NT2/D1 (cell line): ENCODE data around the gene MTHFD2L.

Experiments used
- YY1 ChIP-seq: IDR thresholded peaks from 2 replicates; pipeline ENCODE4 v1.6.1; 2011; ENCODE audit not compliant: insufficient read length, insufficient read depth
- ZNF274 ChIP-seq: IDR thresholded peaks from 2 replicates; pipeline ENCODE4 v1.6.1; 2011; ENCODE audit warnings: mild to moderate bottlenecking, low read depth, low read length

GRCh38 chr4:74166135-74166534, 8.2 kb downstream of the MTHFD2L start:
- TF ChIP-seq YY1 (no peak), ZNF274 (no peak)
